Smooth muscle cell (in vitro differentiated cells): ENCODE data around the gene TSPAN9. TPM values are rescaled to one million over a fixed set of nuclear protein-coding genes. Genes with fewer than 3 reads are reported as not detected.

Experiments used
- DNase-seq: peaks from one replicate; lab custom pipeline; 2025; ENCODE audit not compliant: unreplicated experiment; lab: John Stamatoyannopoulos, UW
- H2AFZ ChIP-seq: fragments of 200-600 bp; sonication (generic); 2 replicates; pipeline ENCODE4 v1.6.0; 2016; ENCODE audit warnings: antibody characterized with exemption, low read depth, mild to moderate bottlenecking
- H3F3A ChIP-seq: fragments of 200-600 bp; sonication (generic); 2 replicates; pipeline ENCODE4 v1.6.0; 2017; ENCODE audit warnings: antibody characterized with exemption, low read depth
- H3K27ac ChIP-seq: fragments of 200-600 bp; sonication (generic); 2 replicates; pipeline ENCODE4 v1.5.1; 2016; ENCODE audit warnings: low read depth, mild to moderate bottlenecking
- H3K27me3 ChIP-seq: fragments of 200-600 bp; sonication (generic); 2 replicates; pipeline ENCODE4 v1.6.1; 2016; ENCODE audit warnings: low read depth, mild to moderate bottlenecking
- H3K36me3 ChIP-seq: fragments of 200-600 bp; sonication (generic); 2 replicates; pipeline ENCODE4 v1.5.1; 2016; ENCODE audit warnings: low read depth
- H3K4me1 ChIP-seq: fragments of 200-600 bp; sonication (generic); 2 replicates; pipeline ENCODE4 v1.5.1; 2016; ENCODE audit warnings: low read depth
- H3K4me2 ChIP-seq: fragments of 200-600 bp; sonication (generic); 2 replicates; pipeline ENCODE4 v1.6.0; 2016; ENCODE audit warnings: mild to moderate bottlenecking
- H3K4me3 ChIP-seq: fragments of 200-600 bp; sonication (generic); 2 replicates; pipeline ENCODE4 v1.5.1; 2016; ENCODE audit warnings: mild to moderate bottlenecking
- H3K79me2 ChIP-seq: fragments of 200-600 bp; sonication (generic); 2 replicates; pipeline ENCODE4 v1.6.0; 2016; ENCODE audit warnings: low read depth, mild to moderate bottlenecking
- H3K9ac ChIP-seq: fragments of 200-600 bp; sonication (generic); 2 replicates; pipeline ENCODE4 v1.6.0; 2016; ENCODE audit warnings: low read depth
- H3K9me3 ChIP-seq: fragments of 200-600 bp; sonication (generic); replicated peaks from 2 replicates; pipeline ENCODE4 v1.5.1; 2016; ENCODE audit warnings: low read depth
- H4K20me1 ChIP-seq: fragments of 200-600 bp; sonication (generic); 2 replicates; pipeline ENCODE4 v1.6.0; 2016; ENCODE audit warnings: low read depth
- WGBS: methylation state at CpG from one replicate; pipeline ENCODE4 v1.1.7; 2016; ENCODE audit warnings: low lambda C conversion rate; 5-methylcytosine and 5-hydroxymethylcytosine counted together
- polyA plus RNA-seq: library from polyadenylated mRNA; unstranded; fragments of >200 nt; fragmentation: Nextera tagmentation; extraction: Ambion mirVana; gene quantifications from 2 replicates; pipeline ENCODE4 v1.2.1, GENCODE V29; 2016
- total RNA-seq: library from RNA; depleted of rRNA; stranded (reverse); fragments of >200 nt; gene quantifications from 2 replicates; pipeline ENCODE4 v1.2.3, GENCODE V29; 2014
- TF ChIP-seq, protein P1 (sequence below): fragments of 200-600 bp; sonication (generic); IDR thresholded peaks from 2 replicates; pipeline ENCODE4 v1.5.1; 2017; ENCODE audit warnings: borderline replicate concordance, mild to moderate bottlenecking, antibody characterized with exemption; ENCODE audit not compliant: insufficient read depth, poor library complexity, severe bottlenecking

Gene TSPAN9
- total and polyA plus RNA-seq, 2 experiments from 2014 or later = 17.7 to 29.8 TPM

- Histone ChIP-seq H3K9me3 (no peaks in the 10 kb centered on the region), H2AFZ (no peak overlapping the region), H3K27ac (no peak overlapping the region), H3F3A (no peaks in the 10 kb centered on the region), H3K27me3 (peaks cover 10% of the 10 kb centered on the region), H3K9ac (no peak overlapping the region), H3K79me2 (no peaks in the 10 kb centered on the region), H3K4me2 (no peak overlapping the region), H3K36me3 (no peaks in the 10 kb centered on the region), H3K4me3 (no peak overlapping the region), H3K4me1 (no peaks in the 10 kb centered on the region), H4K20me1 (no peaks in the 10 kb centered on the region)
- TF ChIP-seq, protein P1, sequence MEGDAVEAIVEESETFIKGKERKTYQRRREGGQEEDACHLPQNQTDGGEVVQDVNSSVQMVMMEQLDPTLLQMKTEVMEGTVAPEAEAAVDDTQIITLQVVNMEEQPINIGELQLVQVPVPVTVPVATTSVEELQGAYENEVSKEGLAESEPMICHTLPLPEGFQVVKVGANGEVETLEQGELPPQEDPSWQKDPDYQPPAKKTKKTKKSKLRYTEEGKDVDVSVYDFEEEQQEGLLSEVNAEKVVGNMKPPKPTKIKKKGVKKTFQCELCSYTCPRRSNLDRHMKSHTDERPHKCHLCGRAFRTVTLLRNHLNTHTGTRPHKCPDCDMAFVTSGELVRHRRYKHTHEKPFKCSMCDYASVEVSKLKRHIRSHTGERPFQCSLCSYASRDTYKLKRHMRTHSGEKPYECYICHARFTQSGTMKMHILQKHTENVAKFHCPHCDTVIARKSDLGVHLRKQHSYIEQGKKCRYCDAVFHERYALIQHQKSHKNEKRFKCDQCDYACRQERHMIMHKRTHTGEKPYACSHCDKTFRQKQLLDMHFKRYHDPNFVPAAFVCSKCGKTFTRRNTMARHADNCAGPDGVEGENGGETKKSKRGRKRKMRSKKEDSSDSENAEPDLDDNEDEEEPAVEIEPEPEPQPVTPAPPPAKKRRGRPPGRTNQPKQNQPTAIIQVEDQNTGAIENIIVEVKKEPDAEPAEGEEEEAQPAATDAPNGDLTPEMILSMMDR = no peak
- 64% methylated on average over 11 of the region's 11 CpGs for WGBS
- DNase-seq = no peak
Observed at GRCh38 chr12:3315201-3315661, 238.1 kb downstream of the TSPAN9 start.

- 90% methylated on average over 12 of the region's 12 CpGs for WGBS
- no peak overlapping the region for H3K27ac ChIP-seq
- H3K9me3 ChIP-seq = no peaks in the 10 kb centered on the region
- H3K4me2 ChIP-seq = no peak overlapping the region
- no peaks in the 10 kb centered on the region for H4K20me1 ChIP-seq
- DNase-seq = no peak
- peaks cover 13% of the 10 kb centered on the region for H3K27me3 ChIP-seq
- H3K4me1 ChIP-seq = no peaks in the 10 kb centered on the region
- H2AFZ ChIP-seq = no peak overlapping the region
- H3F3A ChIP-seq = no peaks in the 10 kb centered on the region
- TF ChIP-seq, protein P1 = no peak
- no peaks in the 10 kb centered on the region for H3K36me3 ChIP-seq
- H3K9ac ChIP-seq = no peak overlapping the region
- no peaks in the 10 kb centered on the region for H3K79me2 ChIP-seq
- H3K4me3 ChIP-seq = no peak overlapping the region
Observed at GRCh38 chr12:3316776-3317480, 239.7 kb downstream of the TSPAN9 start.

GRCh38 chr12:3317481-3317815 lies 240.3 kb downstream of the TSPAN9 start:
- 79% methylated on average over 4 of the region's 4 CpGs for WGBS
- Histone ChIP-seq H3K27ac (no peak overlapping the region), H3K4me1 (no peaks in the 10 kb centered on the region), H3F3A (no peaks in the 10 kb centered on the region), H3K79me2 (no peaks in the 10 kb centered on the region), H4K20me1 (no peaks in the 10 kb centered on the region), H3K36me3 (no peaks in the 10 kb centered on the region), H3K4me3 (no peak overlapping the region), H3K9ac (no peak overlapping the region), H3K9me3 (no peaks in the 10 kb centered on the region), H2AFZ (no peak overlapping the region), H3K27me3 (peaks cover 18% of the 10 kb centered on the region), H3K4me2 (no peak overlapping the region)
- DNase-seq = no peak
- TF ChIP-seq, protein P1 = no peak
